Retina (tissue), 1 donor: ENCODE measurements around the gene ABL1.

Source experiments
- DNase-seq: peaks from one replicate; pipeline ENCODE4 v3.0.0-alpha.2; 2016

Gene ABL1

DNA sequence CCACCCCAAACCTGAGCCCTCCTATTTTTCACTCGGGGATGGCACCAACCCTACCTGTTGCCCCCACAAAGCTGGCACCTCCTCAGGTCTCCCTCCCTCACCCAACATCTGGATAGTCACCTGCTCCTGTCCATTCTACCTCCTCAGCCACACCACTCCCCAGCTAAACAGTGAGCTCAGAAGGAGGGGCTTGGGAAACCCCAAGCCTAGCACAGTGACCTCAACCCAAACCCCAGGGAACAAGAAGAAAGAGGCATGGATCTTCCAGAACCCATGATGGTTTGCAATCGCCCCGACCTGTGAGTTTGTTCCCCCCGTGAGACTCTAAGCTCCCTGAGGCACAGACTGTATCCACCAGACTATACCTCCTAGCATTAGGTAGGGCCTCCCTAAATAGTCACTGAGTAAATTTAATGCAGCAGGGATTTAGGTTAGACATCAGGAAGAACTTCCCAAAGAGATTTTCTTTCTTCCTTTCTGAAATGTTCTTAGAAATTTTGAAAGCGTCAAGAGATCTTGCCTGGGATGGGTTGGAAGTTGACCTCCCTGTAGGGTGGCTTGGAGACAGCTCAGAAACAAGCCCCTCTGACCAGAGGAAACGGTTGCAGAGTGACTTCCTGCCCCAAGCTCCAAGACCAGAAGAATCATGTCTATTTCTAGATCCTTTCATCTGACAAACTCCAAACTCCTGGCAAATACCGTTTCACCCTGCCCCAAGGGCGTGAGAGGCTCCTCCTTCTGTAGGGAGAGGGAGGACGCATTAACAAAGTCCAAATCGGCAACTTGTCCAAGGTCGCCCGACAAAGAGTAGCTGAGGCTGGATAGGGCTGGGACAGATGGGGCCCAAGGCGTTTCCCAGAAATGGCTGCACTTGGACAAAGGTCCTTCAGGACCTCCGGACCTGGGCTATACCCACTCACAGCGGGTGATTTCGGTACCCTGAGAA lies 99.9 kb downstream of the ABL1 start:
- no peak for DNase-seq

DNA sequence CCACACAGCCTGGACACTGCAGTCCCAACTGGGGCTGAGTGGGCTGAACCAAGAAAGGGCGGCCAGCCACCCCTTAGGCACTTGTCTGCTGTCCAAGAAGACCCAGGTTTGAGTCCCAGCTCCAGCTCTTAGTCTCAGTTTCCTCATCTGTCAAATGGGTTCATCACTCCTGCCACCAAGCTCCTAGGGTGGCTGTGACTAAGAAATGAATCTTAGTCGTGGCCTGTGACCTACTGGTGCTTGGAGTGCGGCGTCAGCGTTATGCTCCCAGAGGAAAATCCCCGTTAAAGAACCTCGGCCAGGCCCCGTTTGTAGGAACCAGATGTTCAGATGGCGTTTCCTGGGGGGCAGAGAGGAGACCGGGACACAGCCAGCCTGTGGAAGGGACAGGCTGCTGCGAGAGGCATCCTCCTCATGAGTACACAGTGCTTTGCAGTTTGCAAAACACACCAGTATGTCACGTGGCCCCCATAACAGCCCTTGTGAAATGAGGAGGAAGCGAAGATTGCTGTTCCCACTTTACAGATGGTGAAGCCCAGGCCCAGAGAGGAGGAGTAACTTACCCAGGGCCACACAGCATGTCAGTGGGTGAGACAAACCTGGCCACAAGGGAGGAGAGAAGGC lies 100.7 kb downstream of the ABL1 start:
- no peak for DNase-seq

DNA sequence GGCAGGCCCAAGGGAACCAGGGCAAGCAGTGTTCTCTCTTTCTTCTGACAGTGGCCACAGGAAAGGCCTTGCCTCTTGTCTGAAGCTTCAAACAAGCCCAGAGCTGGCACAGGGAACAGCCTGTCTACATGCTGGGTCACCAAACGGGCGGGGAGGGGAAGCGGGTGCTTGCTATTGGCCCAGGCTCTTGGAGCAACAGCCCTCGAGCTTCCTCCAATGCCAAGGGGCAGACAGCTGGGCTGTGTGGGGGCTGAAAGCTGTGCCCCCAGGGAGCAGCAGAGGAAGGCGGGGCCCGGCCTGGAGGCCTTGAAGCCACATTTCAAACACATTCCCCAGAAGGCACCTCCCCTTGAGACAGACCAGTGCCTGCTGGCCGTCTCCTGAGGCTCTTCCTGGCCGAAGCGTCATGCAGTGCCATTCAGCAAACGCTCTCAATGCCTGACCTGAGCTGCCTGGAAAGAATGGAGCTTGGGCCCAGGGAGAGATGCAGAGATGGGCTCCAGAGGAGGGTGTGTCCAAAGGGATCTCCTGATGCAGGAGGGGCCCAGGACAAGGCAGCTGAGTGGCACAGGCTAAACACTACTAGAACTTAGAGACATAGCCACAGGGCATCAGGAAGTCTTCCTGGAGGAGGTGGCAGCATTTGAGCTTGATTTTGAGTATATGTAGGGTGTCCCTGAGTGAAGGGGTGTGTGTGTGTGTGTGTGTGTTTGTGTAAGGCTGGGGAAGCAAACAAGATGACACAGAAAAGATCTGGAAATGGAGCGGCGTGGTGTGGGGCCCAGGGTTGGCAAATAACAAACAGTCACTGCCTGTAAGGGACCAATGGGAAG lies 101.4 kb downstream of the ABL1 start:
- peak; percentile 65 for DNase-seq
